HEK293 (cell line): ENCODE results near the gene ADRB1.
A peak's percentile ranks its signal among the peaks of the same experiment; 100 is the strongest.

Experiments used
- CTCF ChIA-PET: fragments of 350-600 bp; formaldehyde crosslinking; extraction: SDS; loops from one replicate; lab custom pipeline; 2021; ENCODE audit warnings: antibody characterized with exemption; lab: Yijun Ruan, JAX
- POLR2A ChIA-PET: fragments of 300-600 bp; formaldehyde crosslinking; extraction: SDS; loops from one replicate; lab custom pipeline; 2020; ENCODE audit warnings: antibody characterized with exemption, inconsistent platforms; lab: Yijun Ruan, JAX
- H3K27ac ChIP-seq: fragments of 200-500 bp; sonication (Bioruptor generic); 2 replicates; pipeline ENCODE4 v1.5.1; 2014; ENCODE audit warnings: low read depth, low read length, control low read depth, inconsistent platforms; ENCODE audit errors: extremely low read depth
- H3K36me3 ChIP-seq, 2 experiments: fragments of 200-500 bp in 1 of 2; sonication (Bioruptor generic) in 1 of 2; 1 replicate in 1 of 2; 2 replicates in 1 of 2; pipeline ENCODE4 v1.5.1; 2014 to 2017; ENCODE audit warnings: inconsistent platforms in 2 of 2, low read length in 2 of 2; ENCODE audit not compliant: control insufficient read depth in 2 of 2, insufficient read depth in 1 of 2
- H3K4me1 ChIP-seq: fragments of 200-500 bp; sonication (Bioruptor generic); 2 replicates; pipeline ENCODE4 v1.5.1; 2014; ENCODE audit warnings: mild to moderate bottlenecking, low read length, inconsistent platforms; ENCODE audit not compliant: control insufficient read depth, insufficient read depth
- H3K4me3 ChIP-seq: 2 replicates; pipeline ENCODE4 v1.5.1; 2011; ENCODE audit warnings: low read depth, mild to moderate bottlenecking, control low read depth, low read length, moderate library complexity
- H3K9me3 ChIP-seq: fragments of 200-500 bp; sonication (Bioruptor generic); 2 replicates; pipeline ENCODE4 v1.5.1; 2014; ENCODE audit warnings: low read depth, low read length, inconsistent platforms; ENCODE audit not compliant: control insufficient read depth, insufficient read depth
- ZBTB20 ChIP-seq: fragments of 450-650 bp; formaldehyde crosslinking; IDR thresholded peaks from 2 replicates; pipeline ENCODE4 v1.5.1; 2016; ENCODE audit warnings: missing biosample characterization, missing genetic modification characterization
- ZBTB48 ChIP-seq: fragments of 450-650 bp; formaldehyde crosslinking; IDR thresholded peaks from 2 replicates; pipeline ENCODE4 v1.5.1; 2016; ENCODE audit warnings: missing biosample characterization, missing genetic modification characterization
- ZBTB8A ChIP-seq: fragments of 450-650 bp; formaldehyde crosslinking; IDR thresholded peaks from 2 replicates; pipeline ENCODE4 v1.5.1; 2016; ENCODE audit warnings: missing biosample characterization, missing genetic modification characterization
- ZIC2 ChIP-seq: fragments of 450-650 bp; formaldehyde crosslinking; IDR thresholded peaks from 2 replicates; pipeline ENCODE4 v1.5.1; 2016; ENCODE audit warnings: missing biosample characterization, missing genetic modification characterization
- ZNF2 ChIP-seq: fragments of 450-650 bp; formaldehyde crosslinking; IDR thresholded peaks from 2 replicates; pipeline ENCODE4 v1.5.1; 2016; ENCODE audit warnings: missing biosample characterization, missing genetic modification characterization
- ZNF23 ChIP-seq: fragments of 450-650 bp; formaldehyde crosslinking; IDR thresholded peaks from 2 replicates; pipeline ENCODE4 v1.5.1; 2016; ENCODE audit warnings: missing biosample characterization, missing genetic modification characterization, borderline replicate concordance
- ZNF266 ChIP-seq: fragments of 450-650 bp; formaldehyde crosslinking; IDR thresholded peaks from 2 replicates; pipeline ENCODE4 v1.5.1; 2016; ENCODE audit warnings: missing biosample characterization, missing genetic modification characterization, low read depth
- ZNF366 ChIP-seq: fragments of 450-650 bp; formaldehyde crosslinking; conservative IDR thresholded peaks from 2 replicates; pipeline ENCODE4 v1.5.1; 2016; ENCODE audit warnings: missing biosample characterization, missing genetic modification characterization
- ZNF510 ChIP-seq: fragments of 450-650 bp; formaldehyde crosslinking; IDR thresholded peaks from 2 replicates; pipeline ENCODE4 v1.5.1; 2018; ENCODE audit warnings: mild to moderate bottlenecking, missing genetic modification characterization, missing biosample characterization; ENCODE audit not compliant: insufficient replicate concordance
- TF ChIP-seq, protein P1 (sequence below): fragments of 450-650 bp; formaldehyde crosslinking; IDR thresholded peaks from 2 replicates; pipeline ENCODE4 v1.5.1; 2017; ENCODE audit warnings: missing biosample characterization, missing genetic modification characterization
- TF ChIP-seq, protein P2 (sequence below): fragments of 450-650 bp; formaldehyde crosslinking; IDR thresholded peaks from 2 replicates; pipeline ENCODE4 v1.5.1; 2016; ENCODE audit warnings: missing biosample characterization, missing genetic modification characterization
- TF ChIP-seq, protein P3 (sequence below): fragments of 450-650 bp; formaldehyde crosslinking; IDR thresholded peaks from 2 replicates; pipeline ENCODE4 v1.5.1; 2017; ENCODE audit warnings: missing biosample characterization, missing genetic modification characterization
- TF ChIP-seq, protein P4 (sequence below): fragments of 450-650 bp; formaldehyde crosslinking; optimal IDR thresholded peaks from 2 replicates; pipeline ENCODE3; 2016; ENCODE audit warnings: missing biosample characterization, mild to moderate bottlenecking, missing genetic modification characterization
- TF ChIP-seq, protein P5 (sequence below): fragments of 450-650 bp; formaldehyde crosslinking; IDR thresholded peaks from 2 replicates; pipeline ENCODE4 v1.5.1; 2016; ENCODE audit warnings: missing biosample characterization, missing genetic modification characterization, low read depth
- TF ChIP-seq, protein P6 (sequence below): fragments of 450-650 bp; formaldehyde crosslinking; IDR thresholded peaks from 2 replicates; pipeline ENCODE4 v1.5.1; 2017; ENCODE audit warnings: missing biosample characterization, missing genetic modification characterization

The ADRB1 gene

DNA sequence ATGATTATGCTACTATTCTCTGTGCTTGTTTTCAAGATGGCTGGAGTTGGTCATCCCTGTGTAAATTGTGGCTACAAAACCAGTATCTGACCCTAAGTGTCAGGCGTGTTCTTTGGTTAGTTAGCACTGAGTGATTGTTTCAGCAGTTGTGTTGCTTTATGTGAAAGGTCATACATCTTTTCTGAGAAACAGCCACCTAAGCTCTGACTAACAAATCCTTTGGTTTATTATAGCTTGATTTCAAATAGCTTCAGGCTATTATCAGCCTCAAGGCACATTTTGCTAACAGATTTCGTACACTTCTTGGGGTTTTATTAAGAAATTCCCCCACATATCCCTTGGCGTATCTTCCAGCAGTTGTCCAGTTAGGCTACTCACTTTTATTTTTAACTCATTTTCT is 4.8 kb upstream of the ADRB1 start:
- POLR2A ChIA-PET, result no interaction called here
- TF ChIP-seq ZIC2 (tag by site-specific recombination), result no peak
- CTCF ChIA-PET, result no interaction called here

DNA sequence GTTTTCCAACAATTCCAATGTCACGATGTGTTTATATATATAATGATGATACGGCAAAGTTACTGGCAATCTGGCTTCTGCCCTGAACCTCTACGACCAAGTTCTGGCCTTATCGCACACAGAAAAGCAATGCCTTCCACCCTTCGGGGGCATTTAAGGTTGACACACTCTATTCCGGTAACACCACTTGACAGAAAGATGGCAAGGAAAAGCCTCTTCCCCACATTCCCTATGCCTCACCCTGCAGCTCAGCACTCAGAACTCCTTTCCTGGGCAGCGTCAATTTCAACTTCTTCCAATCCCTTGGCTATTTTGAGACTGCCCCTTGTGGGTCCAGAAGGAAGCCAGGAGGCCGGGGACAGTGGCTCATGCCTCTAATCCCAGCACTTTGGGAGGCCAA is 2.5 kb upstream of the ADRB1 start:
- CTCF ChIA-PET, result no interaction called here
- Histone ChIP-seq H3K27ac (no peak overlapping the region), H3K4me3 (no peak overlapping the region), H3K9me3 (no peaks in the 10 kb centered on the region)
- TF ChIP-seq ZBTB48 (tag by site-specific recombination), result peak; percentile 54; the same call in 1 of the 2 replicates
- TF ChIP-seq, protein P1, sequence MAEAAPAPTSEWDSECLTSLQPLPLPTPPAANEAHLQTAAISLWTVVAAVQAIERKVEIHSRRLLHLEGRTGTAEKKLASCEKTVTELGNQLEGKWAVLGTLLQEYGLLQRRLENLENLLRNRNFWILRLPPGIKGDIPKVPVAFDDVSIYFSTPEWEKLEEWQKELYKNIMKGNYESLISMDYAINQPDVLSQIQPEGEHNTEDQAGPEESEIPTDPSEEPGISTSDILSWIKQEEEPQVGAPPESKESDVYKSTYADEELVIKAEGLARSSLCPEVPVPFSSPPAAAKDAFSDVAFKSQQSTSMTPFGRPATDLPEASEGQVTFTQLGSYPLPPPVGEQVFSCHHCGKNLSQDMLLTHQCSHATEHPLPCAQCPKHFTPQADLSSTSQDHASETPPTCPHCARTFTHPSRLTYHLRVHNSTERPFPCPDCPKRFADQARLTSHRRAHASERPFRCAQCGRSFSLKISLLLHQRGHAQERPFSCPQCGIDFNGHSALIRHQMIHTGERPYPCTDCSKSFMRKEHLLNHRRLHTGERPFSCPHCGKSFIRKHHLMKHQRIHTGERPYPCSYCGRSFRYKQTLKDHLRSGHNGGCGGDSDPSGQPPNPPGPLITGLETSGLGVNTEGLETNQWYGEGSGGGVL (tag by site-specific recombination), result no peak
- TF ChIP-seq, all 188 proteins: peak for 1
- Histone ChIP-seq H3K4me1 (0 out of 2 replicates have a peak, but pooled peaks cover 2% of the 10 kb centered on the region), H3K36me3 (no peaks in the 10 kb centered on the region)
- POLR2A ChIA-PET, result no interaction called here

More for the DNA sequence above, 4.8 kb upstream of the ADRB1 start:
- Histone ChIP-seq H3K4me3 (no peak overlapping the region), H3K9me3 (no peaks in the 10 kb centered on the region), H3K4me1 (no peaks in the 10 kb centered on the region), H3K36me3 (no peaks in the 10 kb centered on the region), H3K27ac (no peak overlapping the region)

DNA sequence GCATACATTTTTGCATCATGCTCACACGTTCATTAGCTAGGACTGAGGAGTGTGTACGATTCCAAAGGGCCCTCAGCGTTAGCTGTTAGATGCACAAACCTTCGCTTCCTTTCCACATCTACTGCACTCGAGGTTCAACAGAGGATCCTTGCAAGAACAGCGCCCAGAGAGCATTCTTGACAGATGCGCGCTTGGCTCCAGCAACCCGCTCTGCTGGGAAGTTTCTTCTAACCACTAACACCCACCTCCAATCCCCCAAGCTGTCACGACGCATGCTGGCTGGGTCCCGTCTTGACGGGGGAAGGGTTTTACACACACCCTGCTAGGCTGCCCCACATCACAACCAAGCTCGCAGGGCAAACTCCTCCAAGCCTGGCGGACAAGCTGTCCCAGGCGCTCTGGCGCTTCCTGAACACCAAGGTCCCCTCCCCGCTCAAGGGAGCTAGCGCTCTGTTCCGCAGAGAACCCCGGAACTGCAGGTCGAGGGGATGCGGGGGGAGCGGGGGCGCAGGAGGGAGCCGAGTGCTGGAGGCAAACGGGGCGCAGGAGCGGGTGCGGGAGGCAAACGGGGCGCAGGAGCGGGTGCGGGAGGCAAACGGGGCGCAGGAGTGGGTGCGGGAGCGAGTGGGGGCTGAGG is 653 bp upstream of the ADRB1 start:
- no peaks in the 10 kb centered on the region for H3K9me3 ChIP-seq
- CTCF ChIA-PET, result interaction anchor here (0.6 to 0.9 kb wide), 4 partner anchors 10 to 165 kb away, joined by 3 to 4 read pairs (median 4); no protein-coding TSS in a partner anchor
- H3K4me1 ChIP-seq, result 0 out of 2 replicates have a peak, but pooled peaks cover 2% of the 10 kb centered on the region
- no peaks in the 10 kb centered on the region for H3K36me3 ChIP-seq
- peak overlapping the region; percentile 37; the same call in 1 of the 2 replicates for H3K27ac ChIP-seq
- H3K4me3 ChIP-seq, result peak overlapping the region; percentile 40
- POLR2A ChIA-PET, result interaction anchor here (0.6 to 1.0 kb wide), 3 partner anchors 20 to 131 kb away, joined by 4 to 5 read pairs (median 4); partner anchors contain the start of gene CCDC186
- TF ChIP-seq ZNF23 (tag by site-specific recombination) (no peak), ZNF366 (tag by site-specific recombination) (no peak), ZNF2 (tag by site-specific recombination) (0 out of 2 replicates have a peak, but pooled peaks have one; percentile 41), ZBTB8A (tag by site-specific recombination) (peak; percentile 82), ZBTB20 (tag by site-specific recombination) (peak; percentile 97), ZNF510 (tag by site-specific recombination) (no peak), ZNF266 (tag by site-specific recombination) (no peak)
- TF ChIP-seq, protein P2, sequence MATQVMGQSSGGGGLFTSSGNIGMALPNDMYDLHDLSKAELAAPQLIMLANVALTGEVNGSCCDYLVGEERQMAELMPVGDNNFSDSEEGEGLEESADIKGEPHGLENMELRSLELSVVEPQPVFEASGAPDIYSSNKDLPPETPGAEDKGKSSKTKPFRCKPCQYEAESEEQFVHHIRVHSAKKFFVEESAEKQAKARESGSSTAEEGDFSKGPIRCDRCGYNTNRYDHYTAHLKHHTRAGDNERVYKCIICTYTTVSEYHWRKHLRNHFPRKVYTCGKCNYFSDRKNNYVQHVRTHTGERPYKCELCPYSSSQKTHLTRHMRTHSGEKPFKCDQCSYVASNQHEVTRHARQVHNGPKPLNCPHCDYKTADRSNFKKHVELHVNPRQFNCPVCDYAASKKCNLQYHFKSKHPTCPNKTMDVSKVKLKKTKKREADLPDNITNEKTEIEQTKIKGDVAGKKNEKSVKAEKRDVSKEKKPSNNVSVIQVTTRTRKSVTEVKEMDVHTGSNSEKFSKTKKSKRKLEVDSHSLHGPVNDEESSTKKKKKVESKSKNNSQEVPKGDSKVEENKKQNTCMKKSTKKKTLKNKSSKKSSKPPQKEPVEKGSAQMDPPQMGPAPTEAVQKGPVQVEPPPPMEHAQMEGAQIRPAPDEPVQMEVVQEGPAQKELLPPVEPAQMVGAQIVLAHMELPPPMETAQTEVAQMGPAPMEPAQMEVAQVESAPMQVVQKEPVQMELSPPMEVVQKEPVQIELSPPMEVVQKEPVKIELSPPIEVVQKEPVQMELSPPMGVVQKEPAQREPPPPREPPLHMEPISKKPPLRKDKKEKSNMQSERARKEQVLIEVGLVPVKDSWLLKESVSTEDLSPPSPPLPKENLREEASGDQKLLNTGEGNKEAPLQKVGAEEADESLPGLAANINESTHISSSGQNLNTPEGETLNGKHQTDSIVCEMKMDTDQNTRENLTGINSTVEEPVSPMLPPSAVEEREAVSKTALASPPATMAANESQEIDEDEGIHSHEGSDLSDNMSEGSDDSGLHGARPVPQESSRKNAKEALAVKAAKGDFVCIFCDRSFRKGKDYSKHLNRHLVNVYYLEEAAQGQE, result 0 out of 2 replicates have a peak, but pooled peaks have one; percentile 18
- TF ChIP-seq, protein P3, sequence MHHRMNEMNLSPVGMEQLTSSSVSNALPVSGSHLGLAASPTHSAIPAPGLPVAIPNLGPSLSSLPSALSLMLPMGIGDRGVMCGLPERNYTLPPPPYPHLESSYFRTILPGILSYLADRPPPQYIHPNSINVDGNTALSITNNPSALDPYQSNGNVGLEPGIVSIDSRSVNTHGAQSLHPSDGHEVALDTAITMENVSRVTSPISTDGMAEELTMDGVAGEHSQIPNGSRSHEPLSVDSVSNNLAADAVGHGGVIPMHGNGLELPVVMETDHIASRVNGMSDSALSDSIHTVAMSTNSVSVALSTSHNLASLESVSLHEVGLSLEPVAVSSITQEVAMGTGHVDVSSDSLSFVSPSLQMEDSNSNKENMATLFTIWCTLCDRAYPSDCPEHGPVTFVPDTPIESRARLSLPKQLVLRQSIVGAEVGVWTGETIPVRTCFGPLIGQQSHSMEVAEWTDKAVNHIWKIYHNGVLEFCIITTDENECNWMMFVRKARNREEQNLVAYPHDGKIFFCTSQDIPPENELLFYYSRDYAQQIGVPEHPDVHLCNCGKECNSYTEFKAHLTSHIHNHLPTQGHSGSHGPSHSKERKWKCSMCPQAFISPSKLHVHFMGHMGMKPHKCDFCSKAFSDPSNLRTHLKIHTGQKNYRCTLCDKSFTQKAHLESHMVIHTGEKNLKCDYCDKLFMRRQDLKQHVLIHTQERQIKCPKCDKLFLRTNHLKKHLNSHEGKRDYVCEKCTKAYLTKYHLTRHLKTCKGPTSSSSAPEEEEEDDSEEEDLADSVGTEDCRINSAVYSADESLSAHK (tag by site-specific recombination), result 0 out of 2 replicates have a peak, but pooled peaks have one; percentile 12
- TF ChIP-seq, protein P4, sequence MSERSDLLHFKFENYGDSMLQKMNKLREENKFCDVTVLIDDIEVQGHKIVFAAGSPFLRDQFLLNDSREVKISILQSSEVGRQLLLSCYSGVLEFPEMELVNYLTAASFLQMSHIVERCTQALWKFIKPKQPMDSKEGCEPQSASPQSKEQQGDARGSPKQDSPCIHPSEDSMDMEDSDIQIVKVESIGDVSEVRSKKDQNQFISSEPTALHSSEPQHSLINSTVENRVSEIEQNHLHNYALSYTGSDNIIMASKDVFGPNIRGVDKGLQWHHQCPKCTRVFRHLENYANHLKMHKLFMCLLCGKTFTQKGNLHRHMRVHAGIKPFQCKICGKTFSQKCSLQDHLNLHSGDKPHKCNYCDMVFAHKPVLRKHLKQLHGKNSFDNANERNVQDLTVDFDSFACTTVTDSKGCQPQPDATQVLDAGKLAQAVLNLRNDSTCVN (tag by site-specific recombination), result peak; percentile 72
- TF ChIP-seq, protein P5, sequence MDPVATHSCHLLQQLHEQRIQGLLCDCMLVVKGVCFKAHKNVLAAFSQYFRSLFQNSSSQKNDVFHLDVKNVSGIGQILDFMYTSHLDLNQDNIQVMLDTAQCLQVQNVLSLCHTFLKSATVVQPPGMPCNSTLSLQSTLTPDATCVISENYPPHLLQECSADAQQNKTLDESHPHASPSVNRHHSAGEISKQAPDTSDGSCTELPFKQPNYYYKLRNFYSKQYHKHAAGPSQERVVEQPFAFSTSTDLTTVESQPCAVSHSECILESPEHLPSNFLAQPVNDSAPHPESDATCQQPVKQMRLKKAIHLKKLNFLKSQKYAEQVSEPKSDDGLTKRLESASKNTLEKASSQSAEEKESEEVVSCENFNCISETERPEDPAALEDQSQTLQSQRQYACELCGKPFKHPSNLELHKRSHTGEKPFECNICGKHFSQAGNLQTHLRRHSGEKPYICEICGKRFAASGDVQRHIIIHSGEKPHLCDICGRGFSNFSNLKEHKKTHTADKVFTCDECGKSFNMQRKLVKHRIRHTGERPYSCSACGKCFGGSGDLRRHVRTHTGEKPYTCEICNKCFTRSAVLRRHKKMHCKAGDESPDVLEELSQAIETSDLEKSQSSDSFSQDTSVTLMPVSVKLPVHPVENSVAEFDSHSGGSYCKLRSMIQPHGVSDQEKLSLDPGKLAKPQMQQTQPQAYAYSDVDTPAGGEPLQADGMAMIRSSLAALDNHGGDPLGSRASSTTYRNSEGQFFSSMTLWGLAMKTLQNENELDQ (tag by site-specific recombination), result no peak
- TF ChIP-seq, protein P6, sequence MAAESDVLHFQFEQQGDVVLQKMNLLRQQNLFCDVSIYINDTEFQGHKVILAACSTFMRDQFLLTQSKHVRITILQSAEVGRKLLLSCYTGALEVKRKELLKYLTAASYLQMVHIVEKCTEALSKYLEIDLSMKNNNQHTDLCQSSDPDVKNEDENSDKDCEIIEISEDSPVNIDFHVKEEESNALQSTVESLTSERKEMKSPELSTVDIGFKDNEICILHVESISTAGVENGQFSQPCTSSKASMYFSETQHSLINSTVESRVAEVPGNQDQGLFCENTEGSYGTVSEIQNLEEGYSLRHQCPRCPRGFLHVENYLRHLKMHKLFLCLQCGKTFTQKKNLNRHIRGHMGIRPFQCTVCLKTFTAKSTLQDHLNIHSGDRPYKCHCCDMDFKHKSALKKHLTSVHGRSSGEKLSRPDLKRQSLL (tag by site-specific recombination), result peak; percentile 93
